WERI-Rb-1 (cell line): ENCODE results near the gene ZMIZ2.
"Not testable (repeated sequence)": the region's sequence is repeated elsewhere in the genome, so short reads cannot be mapped to it uniquely, and the experiment has no call there.

Source experiments
- DNase-seq: peaks from one replicate; pipeline ENCODE4 v3.0.0-alpha.2; 2020
- H3K27ac ChIP-seq: fragments of 250-450 bp; sonication (Bioruptor Pico); 2 replicates; pipeline ENCODE4 v1.5.1; 2020; ENCODE audit warnings: mild to moderate bottlenecking, moderate library complexity
- H3K27me3 ChIP-seq: fragments of 250-450 bp; sonication (Bioruptor Pico); 2 replicates; pipeline ENCODE4 v1.5.1; 2021; ENCODE audit warnings: mild to moderate bottlenecking, low read depth, moderate library complexity; ENCODE audit not compliant: insufficient read depth, severe bottlenecking
- H3K36me3 ChIP-seq: fragments of 250-450 bp; sonication (Bioruptor Pico); 2 replicates; pipeline ENCODE4 v1.5.1; 2020; ENCODE audit warnings: mild to moderate bottlenecking, moderate library complexity
- H3K4me3 ChIP-seq: 2 replicates; pipeline ENCODE4 v1.5.1; 2011; ENCODE audit warnings: low read depth, mild to moderate bottlenecking, control low read depth, low read length
- H3K9me3 ChIP-seq: fragments of 250-450 bp; sonication (Bioruptor Pico); 2 replicates; pipeline ENCODE4 v1.5.1; 2021; ENCODE audit warnings: mild to moderate bottlenecking, moderate library complexity; ENCODE audit not compliant: severe bottlenecking
- CTCF ChIP-seq: IDR thresholded peaks from 2 replicates; pipeline ENCODE4 v1.5.1; 2011; ENCODE audit warnings: low read depth, mild to moderate bottlenecking, control low read depth, inconsistent platforms, low read length

Gene ZMIZ2

GRCh38 chr7:44712012-44712411 is 36.6 kb upstream of the ZMIZ2 start:
- no peaks in the 10 kb centered on the region for H3K27me3 ChIP-seq
- H3K4me3 ChIP-seq, result no peak overlapping the region
- no peaks in the 10 kb centered on the region for H3K9me3 ChIP-seq
- H3K36me3 ChIP-seq, result peaks cover 9% of the 10 kb centered on the region; the same call in 1 of the 2 replicates
- no peak overlapping the region for H3K27ac ChIP-seq
- no peak for DNase-seq
- no peak for TF ChIP-seq CTCF

- H3K36me3 ChIP-seq, result peaks cover 3% of the 10 kb centered on the region; the same call in 1 of the 2 replicates
- no peaks in the 10 kb centered on the region for H3K9me3 ChIP-seq
- H3K4me3 ChIP-seq, result no peak overlapping the region
- no peaks in the 10 kb centered on the region for H3K27me3 ChIP-seq
- H3K27ac ChIP-seq, result no peak overlapping the region
- TF ChIP-seq CTCF, result no peak
- no peak for DNase-seq
Observed at GRCh38 chr7:44713141-44713540, 35.5 kb upstream of the ZMIZ2 start.

GRCh38 chr7:44713680-44714335 is 34.8 kb upstream of the ZMIZ2 start:
- Histone ChIP-seq H3K9me3 (no peaks in the 10 kb centered on the region), H3K36me3 (no peaks in the 10 kb centered on the region), H3K4me3 (no peak overlapping the region), H3K27ac (no peak overlapping the region), H3K27me3 (no peaks in the 10 kb centered on the region)
- no peak for TF ChIP-seq CTCF
- DNase-seq, result no peak

- DNase-seq, result no peak
- H3K9me3 ChIP-seq, result peaks cover 2% of the 10 kb centered on the region
- no peaks in the 10 kb centered on the region for H3K36me3 ChIP-seq
- H3K27ac ChIP-seq, result no peak overlapping the region
- H3K4me3 ChIP-seq, result no peak overlapping the region
- no peaks in the 10 kb centered on the region for H3K27me3 ChIP-seq
- TF ChIP-seq CTCF, result no peak
Observed at GRCh38 chr7:44716205-44716604, 32.4 kb upstream of the ZMIZ2 start.

GRCh38 chr7:44720301-44720700 is 28.3 kb upstream of the ZMIZ2 start:
- no peak for TF ChIP-seq CTCF
- peaks cover 2% of the 10 kb centered on the region for H3K9me3 ChIP-seq
- no peaks in the 10 kb centered on the region for H3K36me3 ChIP-seq
- no peaks in the 10 kb centered on the region for H3K27me3 ChIP-seq
- no peak overlapping the region for H3K4me3 ChIP-seq
- H3K27ac ChIP-seq, result no peak overlapping the region
- DNase-seq, result no peak

GRCh38 chr7:44724276-44724675 is 24.4 kb upstream of the ZMIZ2 start:
- Histone ChIP-seq H3K36me3 (no peaks in the 10 kb centered on the region), H3K9me3 (peaks cover 2% of the 10 kb centered on the region), H3K4me3 (no peak overlapping the region), H3K27me3 (no peaks in the 10 kb centered on the region), H3K27ac (no peak overlapping the region)
- no peak for DNase-seq
- TF ChIP-seq CTCF, result no peak

GRCh38 chr7:44726250-44726649 is 22.4 kb upstream of the ZMIZ2 start:
- H3K36me3 ChIP-seq, H3K27ac ChIP-seq: not testable (repeated sequence)

More at GRCh38 chr7:44726250-44726649, 22.4 kb upstream of the ZMIZ2 start:
- not testable (repeated sequence) for H3K4me3 ChIP-seq, H3K9me3 ChIP-seq, DNase-seq, H3K27me3 ChIP-seq
